22Rv1 (cell line): ENCODE results near the gene PHF3.

Source experiments
- CTCF ChIP-seq: fragments of 450-650 bp; IDR thresholded peaks from 2 replicates; pipeline ENCODE4 v1.5.1; 2017; ENCODE audit warnings: mild to moderate bottlenecking
- ZFX ChIP-seq: fragments of 450-650 bp; IDR thresholded peaks from 2 replicates; pipeline ENCODE4 v1.6.1; 2017; ENCODE audit warnings: antibody characterized with exemption, borderline replicate concordance

GRCh38 chr6:63610944-63611343 is 24.7 kb upstream of the PHF3 start:
- TF ChIP-seq CTCF (no peak), ZFX (no peak)
